ENCODE results near the gene ELK4.

DNA sequence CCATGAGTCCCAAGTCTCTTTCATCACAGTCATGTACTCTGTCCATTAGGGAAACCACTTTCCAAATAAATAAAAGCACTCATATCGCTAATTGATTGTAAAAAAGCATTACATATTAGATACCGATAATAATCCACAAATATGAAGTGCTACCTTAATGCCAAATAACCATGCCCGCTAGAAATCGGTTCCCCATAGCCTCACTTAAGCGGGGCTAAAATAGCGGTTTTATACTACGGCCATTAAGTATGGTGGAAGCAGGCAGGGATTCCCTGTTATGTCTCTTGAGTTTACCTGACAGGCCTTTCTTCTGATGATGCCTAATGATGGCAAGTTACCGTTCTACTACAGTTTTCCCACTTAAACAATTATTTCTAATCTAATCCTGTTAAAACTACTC, 3.9 kb downstream of the ELK4 start:
- TF ChIP-seq SUZ12 (IDR thresholded peaks at IDR 0.05; ENCODE audit: low read depth, low read length) (no peak), ARID2 (CRISPR knock-in tag; IDR thresholded peaks at IDR 0.05; ENCODE audit: borderline replicate concordance) (no peak), RBFOX2 (IDR thresholded peaks at IDR 0.05; ENCODE audit: low read depth, low read length) (0 out of 2 replicates have a peak, but pooled peaks have one; percentile 14)
